ENCODE measurements around the gene BARX2.
"Not testable (repeated sequence)": the region's sequence is repeated elsewhere in the genome, so short reads cannot be mapped to it uniquely, and the experiment has no call there.

BARX2 gene, protein sequence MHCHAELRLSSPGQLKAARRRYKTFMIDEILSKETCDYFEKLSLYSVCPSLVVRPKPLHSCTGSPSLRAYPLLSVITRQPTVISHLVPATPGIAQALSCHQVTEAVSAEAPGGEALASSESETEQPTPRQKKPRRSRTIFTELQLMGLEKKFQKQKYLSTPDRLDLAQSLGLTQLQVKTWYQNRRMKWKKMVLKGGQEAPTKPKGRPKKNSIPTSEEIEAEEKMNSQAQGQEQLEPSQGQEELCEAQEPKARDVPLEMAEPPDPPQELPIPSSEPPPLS

DNA sequence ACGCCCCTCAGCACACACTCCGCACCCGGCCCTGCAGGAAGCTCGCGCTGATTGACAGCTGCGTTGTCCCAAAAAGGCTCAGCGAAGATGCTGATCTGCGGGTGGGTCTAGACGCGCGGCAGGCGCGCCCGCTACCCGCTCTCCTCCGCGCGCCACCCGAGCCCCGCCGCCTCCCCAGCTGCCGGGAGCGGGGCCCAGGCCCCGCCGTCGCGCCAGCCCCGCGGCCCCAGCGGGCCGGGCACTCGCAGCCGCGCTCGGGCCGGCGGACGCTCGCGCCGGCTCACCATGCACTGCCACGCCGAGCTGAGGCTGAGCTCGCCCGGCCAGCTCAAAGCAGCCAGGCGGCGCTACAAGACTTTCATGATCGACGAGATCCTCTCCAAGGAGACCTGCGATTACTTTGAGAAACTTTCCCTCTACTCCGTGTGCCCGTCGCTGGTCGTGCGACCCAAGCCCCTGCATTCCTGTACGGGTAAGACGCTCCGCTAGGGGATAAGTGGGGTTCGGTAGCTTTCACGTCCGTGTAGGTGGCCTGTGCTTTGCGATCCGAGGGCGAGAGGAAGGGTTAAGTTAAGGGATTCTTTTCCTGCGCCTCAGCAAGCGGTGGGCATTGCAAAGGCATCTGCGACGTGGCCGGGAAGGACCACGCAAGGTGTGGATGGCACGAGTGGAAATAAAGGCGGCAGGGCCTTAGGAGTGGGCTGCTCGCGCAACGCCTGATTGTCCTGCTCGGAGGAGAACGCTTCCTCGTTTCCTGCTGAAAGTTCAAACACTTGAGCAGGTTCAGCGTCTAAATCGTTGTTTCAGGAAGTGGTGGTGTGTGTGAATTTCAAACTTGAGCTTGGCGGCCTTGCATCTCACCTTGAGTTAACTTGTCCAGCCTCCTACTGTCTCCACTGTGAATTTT, at the start of gene BARX2:
Gene BARX2 (plus strand): TSS at position 98 of the 907 bp plus-strand sequence. CDS start 188 bp downstream, at position 286.
- no peak for DNase-seq (ENCODE audit: low read depth)

DNA sequence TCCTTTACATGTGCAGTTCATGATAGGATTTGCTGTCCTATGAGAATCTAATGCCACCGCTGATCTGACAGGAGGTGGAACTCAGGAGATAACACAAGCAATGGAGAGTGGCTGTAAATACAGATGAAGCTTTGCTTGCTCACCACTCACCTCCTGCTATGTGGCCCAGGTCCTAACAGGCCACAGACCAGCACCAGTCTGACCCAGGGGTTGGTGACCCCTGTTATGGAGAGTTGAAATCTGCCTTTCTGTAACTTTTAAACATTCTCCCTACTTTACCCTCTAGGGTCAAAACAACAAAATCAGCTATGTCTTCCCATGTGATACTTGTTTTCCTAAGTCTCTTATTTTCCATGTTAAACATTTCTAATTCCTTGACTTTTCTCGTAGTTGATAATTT, 48.7 kb upstream of the BARX2 start:
- no peak for DNase-seq (ENCODE audit: low read depth)

DNA sequence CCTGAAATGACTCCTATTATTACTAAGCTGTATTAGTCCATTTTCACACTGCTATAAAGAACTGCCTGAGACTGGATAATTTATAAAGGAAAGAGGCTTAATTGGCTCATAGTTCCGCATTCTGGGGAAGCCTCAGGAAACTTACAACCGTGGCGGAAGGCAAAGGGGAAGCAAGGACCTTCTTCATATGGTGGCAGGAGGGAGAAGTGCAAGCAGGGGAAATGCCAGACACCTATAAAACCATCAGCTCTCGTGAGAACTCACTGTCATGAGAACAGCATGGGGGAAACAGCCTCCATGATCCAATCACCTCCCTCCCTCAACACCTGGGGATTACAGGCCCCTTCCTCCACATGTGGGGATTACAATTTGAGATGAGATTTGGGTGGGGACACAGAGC, 47.9 kb upstream of the BARX2 start:
- not testable (repeated sequence) for DNase-seq (ENCODE audit: low read depth)

DNA sequence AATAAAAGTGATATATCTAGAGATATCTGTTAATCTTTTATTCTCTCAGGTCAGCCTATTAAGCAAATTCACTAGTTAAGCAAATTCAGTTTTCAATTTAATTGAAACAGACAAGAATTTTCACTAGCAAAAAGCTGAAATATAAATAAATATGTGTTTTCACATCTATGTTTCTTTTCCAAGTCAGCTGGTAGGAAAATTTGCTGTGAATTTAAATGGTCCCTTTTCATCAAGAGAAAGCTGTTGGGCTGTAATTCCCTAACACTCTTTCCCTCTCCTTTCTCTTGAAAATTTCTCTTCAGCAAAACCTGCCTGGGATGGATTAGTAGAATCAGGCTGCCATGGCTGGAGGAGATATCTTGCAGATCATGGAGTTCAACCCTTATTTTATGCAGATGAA, 46.9 kb upstream of the BARX2 start:
- no peak for DNase-seq (ENCODE audit: low read depth)

DNA sequence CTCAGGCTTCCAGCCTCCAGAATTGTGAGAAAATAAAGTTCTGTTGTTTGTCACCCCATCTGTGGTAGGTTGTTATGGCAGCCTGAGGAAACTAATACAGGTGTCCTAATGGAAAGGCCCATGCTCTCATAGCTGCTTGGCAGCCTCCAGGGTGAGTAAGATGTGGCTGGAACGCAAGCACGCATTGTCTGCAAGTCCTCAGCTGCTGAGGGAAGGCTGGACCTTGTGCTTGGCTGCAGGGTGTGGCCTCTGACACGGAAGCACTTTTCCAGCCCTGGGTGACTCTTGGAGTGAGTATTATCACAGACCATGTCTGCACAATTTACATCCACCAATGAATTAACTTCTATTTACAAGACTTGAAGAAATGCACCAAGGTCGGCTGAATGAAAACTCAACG, 44.4 kb upstream of the BARX2 start:
- DNase-seq (ENCODE audit: low read depth), result no peak

DNA sequence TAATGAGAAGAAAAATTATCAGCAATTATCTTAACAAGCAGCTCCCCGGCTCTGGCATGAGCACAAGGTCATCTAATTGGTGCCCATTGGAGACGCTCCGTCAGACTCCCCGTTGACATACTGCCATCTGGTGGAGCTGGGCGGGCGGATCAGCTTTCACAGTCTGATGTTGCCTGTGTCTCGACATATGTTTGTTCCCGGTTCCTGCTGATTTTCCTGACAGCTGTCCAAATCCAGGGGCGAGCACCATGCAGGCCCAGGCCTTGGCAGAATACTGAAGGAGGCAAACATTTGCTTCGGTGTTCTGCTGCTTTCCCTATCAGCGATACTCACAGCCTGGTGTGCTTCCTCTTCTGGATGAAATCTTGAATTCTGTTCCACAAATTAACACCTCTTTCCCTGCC, 43.8 kb upstream of the BARX2 start:
- DNase-seq (ENCODE audit: low read depth), result peak; percentile 33

DNA sequence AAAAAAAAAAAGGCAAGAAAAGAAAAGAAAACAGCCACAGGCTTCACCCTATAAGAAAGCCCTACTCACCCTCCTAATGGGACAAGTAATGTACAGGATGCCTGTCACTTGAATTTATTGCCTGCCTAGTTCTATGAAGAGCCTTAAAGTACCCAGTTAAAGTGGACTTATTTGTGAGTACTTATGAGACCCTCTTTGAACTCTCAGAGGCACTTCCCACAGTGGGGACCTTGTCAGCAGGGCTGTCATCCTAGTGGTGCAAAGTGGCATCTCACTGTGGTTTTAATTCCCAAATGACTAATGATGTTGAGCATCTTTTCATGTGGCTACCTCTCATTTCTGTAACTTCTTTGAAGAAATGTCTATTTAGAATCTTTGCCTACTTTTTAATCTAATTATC, 41.8 kb upstream of the BARX2 start:
- DNase-seq (ENCODE audit: low read depth), result no peak

DNA sequence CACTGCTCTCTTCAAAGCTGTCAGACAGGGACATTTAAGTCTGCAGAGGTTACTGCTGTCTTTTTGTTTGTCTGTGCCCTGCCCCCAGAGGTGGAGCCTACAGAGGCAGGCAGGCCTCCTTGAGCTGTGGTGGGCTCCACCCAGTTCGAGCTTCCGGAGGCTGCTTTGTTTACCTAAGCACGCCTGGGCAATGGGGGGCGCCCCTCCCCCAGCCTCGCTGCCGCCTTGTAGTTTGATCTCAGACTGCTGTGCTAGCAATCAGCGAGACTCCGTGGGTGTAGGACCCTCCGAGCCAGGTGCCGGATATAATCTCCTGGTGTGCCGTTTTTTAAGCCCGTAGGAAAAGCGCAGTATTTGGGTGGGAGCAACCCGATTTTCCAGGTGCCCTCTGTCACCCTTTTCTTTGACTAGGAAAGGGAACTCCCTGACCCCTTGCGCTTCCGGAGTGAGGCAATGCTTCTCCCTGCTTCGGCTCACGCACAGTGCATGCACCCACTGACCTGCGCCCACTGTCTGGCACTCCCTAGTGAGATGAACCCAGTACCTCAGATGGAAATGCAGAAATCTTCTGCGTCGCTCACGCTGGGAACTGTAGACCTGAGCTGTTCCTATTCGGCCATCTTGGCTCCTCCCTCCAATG, 31.2 kb upstream of the BARX2 start:
- not testable (repeated sequence) for DNase-seq (ENCODE audit: low read depth)

DNA sequence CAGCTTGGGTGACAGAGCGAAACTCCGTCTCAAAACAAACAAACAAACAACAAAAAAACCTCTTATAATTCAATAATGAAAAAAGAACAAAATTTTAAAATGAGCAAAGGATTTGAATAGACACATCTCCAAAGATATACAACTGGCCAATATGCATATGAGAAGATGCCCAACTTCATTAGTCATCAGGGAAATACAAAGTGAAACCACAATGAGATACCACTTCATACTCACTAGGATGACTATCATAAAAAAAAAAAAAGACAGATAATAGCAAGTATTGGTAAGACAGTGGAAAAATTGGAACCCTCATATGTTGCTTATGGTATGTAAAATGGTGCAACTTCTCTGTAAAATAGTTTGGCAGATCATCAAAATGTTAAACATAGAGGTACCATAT, 28.7 kb upstream of the BARX2 start:
- DNase-seq (ENCODE audit: low read depth), result no peak

DNA sequence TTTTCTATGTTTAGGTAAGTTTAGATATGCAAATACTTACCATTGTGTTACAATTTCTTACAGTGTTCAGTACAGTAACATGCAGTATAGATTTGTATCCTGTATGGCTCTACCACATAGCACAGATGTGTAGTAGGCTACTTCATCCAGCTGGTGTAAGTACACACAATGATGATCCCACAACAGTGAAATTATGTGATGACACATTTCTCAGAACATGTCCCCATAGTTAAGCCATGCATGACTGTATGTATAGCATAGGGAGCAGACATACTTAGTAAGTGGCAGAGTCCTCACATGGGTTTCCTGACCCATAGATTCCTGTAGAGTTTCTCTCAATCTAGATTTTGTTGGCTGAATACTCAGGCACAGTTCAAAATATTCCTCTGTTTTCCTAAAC, 26.8 kb upstream of the BARX2 start:
- DNase-seq (ENCODE audit: low read depth), result no peak

DNA sequence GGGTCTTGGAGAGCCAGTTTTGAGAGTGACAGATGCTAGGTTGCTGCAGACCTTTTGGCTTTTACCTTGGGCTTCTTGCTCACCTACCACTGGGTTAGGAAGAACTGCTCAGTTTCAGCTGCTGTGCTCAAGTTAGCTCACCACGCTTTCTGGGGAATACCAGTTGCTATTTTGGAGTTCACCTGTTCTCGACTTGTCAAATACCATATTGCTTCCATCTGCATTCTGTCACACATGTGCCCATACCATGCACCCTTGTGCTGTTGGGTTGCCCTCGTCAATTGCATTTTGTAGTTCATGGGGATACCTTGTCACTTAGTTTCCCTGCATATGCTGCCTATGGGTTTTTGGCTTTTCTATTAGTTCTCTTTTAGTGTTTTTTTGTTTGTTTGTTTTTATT, 23.0 kb upstream of the BARX2 start:
- DNase-seq (ENCODE audit: low read depth), result no peak

DNA sequence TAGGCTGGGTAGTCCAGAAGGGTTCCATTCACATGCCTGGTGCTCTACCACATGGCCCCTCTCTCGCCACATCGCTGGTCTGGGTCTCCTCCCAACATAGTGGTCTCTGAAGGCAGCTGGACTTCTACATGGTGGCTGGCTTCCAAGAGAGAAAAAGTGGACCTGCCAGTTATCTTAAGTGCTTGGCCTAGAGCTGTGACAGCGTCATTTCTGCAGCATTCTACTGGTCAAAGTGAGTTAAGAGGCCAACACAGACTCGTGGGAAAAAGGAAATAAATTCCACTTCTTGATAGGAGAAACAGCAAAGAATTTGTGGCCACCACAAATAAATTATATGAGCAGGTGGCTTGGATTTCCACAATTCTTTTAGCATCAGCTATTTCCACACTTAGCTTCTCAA, 21.0 kb upstream of the BARX2 start:
- no peak for DNase-seq (ENCODE audit: low read depth)

DNA sequence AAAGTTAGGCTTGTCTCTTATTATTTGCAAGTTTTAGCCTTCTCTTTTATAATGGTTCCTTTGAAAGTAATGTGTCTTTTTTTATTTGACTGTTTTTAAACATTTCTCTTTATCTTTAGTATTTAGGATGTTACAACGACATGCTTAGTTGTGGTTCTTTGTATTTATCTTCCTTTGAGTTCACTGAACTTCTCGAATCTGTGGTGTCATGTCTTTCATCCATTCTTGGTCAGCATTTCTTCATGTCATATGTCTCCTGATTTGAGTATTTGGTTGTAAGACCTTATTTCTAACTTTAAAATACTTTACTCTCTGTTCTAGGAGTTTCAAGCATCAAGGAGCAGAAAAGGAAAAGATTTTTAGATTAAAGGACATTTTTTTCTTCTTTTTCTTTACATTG, 15.9 kb upstream of the BARX2 start:
- no peak for DNase-seq (ENCODE audit: low read depth)

DNA sequence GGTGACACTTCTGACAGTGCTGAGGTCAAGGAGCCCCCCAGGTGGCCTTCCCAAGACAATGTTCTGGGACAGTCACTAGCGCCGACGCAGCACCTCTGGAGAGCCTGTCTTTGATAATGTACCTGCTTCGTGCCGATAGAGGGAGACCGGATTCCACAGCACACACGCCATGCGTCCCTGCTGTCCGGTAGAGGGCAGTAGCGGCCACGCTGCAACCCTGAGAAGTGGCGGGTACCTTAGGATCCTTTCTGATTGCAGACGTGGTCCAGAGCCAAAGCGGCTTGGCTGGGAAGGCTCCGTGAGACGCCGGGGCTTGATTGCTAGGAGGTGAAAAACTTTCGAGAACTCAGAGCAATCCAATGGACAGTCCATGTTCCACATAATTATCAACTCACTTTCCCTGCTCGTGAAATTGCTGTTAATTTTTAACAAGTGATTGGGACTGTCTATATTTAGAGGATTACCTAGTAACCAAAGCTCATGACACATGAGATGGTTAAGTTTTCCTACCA, 11.4 kb upstream of the BARX2 start:
- peak; percentile 35 for DNase-seq (ENCODE audit: low read depth)

DNA sequence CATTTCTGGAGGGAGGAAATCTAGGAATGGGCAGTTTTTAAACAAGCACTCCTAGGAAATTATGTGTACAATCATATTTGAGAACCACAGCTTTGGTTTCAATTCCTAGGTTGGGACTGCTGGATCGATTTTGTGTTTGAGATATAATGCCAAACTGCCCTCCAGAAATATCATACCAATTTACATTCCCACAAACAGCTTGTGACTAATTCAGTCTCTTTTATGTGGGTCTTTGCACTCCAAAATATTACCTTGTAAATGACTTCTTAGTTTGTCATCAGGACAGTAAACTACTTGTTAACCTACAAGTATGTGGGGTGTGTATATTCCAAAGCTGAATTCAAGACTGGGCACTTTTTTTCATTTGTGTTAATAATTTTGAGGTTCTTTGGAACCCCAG, 9.8 kb upstream of the BARX2 start:
- DNase-seq (ENCODE audit: low read depth), result no peak

DNA sequence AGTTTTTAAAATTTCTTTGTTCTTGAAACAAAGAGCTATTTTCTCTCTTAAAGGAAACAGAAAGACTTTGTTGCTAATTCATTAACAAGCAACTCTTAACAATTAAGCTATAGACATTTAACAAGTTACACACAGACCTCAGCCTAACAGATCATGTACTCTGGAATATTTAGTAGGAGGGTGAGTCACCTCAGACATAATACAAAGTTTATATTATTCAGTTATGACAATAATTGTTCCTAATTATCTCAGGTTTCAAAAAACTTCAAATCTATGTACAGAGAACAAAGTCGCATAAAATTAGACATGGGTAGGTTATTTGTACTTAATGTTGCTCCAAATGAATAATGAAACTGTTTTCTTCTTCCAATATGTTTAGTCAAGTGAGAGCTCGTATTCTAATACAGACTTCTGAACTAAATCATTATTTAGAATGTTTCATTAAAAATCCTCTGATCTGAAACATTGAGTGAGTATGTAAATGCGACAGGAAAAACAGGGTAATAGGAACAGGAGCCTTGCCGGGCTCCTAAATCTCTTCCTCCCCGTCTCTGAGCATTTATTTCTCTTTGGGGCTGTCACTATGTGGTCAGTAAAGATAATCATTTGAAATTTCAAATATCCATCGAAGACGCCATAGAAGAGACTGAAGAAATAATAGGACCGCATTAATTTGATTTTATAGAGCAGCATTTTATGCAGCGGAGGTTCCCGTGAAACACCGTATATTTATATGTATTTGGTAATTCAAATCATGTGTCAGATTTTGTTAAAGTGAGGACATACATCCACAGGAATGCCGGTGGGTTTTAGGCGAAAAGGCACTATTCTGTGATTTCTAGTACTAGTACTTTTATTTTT, 8.7 kb upstream of the BARX2 start:
- no peak for DNase-seq (ENCODE audit: low read depth)

DNA sequence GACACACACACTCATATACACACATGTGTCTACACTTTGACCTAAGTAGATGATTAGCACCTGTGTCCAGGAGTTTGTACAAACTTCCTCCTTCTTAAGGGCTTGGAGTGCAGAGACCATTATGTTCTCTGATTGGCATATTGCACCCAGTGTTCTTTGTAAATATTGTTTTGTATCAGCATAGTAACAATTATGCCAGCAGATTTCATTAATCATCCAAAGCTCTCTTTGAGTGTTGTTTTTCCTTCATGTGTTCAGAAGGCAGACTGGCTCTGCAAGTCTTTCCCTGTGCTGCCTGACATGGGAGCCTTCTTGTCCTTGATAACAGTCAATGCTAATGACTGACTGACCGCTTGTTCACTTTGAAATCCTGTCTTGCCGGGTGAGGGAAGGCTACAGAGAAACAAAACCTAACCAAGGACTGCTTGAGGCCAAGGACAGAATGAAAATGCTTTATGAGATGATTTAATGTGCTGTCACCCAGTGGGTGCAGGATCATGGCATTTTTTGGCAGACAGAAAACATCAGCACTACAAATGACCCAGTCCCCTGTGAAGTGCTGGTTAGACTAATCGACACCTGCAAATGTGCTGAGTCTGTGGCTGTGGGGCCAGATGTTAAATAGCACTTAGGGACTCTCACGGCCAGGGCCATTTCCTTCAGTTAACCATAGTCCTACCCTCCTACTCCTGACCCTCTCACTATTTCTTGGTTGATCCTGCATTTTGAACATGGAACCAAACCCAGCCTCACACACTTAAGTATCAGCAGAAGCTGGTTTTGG, 6.6 kb upstream of the BARX2 start:
- no peak for DNase-seq (ENCODE audit: low read depth)

DNA sequence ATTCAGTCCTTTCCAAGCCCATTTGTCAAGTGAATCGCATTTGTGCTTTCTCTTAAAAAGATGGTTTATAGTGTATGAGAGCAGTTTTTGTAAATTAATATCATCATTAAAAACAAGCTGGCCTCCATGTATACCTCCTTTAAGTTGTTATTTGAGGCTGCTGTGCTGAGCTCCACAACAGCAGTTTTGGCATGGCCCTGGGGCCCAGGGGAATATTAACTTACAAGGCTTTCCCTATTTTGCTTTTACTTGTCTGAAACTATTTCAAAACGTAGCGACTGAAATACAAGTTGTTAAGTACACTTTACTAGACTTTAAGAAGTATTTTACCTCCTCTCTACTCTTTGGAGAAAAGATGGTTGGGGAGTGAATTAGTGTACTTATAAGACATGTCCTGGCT, 4.9 kb upstream of the BARX2 start:
- no peak for DNase-seq (ENCODE audit: low read depth)

DNA sequence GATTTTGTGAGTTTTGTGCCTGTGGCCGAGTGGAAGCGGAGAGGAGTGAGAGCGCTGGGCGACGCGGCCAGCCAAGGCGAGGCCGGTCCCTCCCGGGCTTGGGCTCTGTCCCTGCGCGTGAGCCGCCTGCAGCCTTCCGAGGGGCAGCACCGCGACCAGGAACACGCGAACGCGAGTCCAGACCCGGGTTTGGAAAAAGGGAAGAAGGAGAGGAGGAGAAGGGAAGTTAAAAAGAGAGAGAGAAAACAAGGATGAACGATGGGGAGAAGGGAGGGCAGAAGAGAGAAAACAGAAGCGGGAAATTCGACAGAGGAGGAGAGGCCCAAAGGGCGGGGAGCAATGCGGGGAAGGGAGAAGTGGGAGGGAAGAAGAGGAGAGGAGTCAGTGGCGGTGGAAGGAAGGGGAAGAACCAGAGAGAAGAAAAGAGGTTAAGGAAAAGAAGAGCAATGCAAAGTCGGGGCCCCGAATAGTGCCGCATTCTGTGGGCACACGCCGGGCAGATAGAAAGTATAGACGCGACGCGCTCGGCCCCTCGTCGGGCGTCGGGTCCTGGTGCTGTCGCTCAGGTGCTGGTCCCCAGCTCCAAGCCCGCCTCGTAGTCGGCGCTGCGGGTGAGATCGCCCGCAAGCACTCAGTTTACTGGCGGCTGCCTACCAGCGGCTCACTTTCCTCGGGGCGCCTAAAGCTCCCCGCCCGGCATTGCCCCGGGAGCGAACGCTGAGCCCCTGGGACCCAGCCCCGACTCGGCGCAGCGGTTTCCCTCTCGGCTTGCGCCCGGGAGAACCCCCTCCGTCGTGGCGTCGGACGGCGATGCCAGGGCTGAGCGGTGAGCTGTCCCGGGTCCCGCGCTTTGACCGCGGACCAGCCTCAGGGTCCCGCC, 2.8 kb upstream of the BARX2 start:
- DNase-seq (ENCODE audit: low read depth), result no peak

DNA sequence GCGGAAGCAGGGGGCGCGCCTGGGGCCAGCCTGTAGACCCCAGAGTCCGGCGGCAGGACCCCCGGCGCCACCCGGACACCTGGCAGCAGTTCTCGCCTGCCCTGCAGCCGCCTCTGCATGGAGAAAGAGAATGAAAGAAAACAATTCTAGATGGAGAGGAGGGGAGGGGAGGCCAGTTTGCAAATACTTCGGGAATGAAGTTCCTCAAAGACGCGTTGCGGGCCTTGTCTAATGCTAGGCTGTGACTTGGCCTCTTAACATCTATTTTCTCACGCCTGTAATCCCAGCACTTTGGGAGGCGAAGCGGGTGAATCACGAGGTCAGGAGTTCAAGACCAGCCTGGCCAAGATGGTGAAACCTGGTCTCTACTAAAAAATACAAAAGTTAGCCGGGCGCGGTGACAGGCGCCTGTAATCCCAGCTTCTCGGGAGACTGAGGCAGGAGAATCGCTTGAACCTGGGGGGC, 2.1 kb upstream of the BARX2 start:
- DNase-seq (ENCODE audit: low read depth), result no peak
